Esophagus muscularis mucosa (tissue), 4 donors: ENCODE data around the gene SRSF9. TPM values are rescaled to one million over a fixed set of nuclear protein-coding genes. Genes with fewer than 3 reads are reported as not detected.

Source experiments
- DNase-seq: peaks from one replicate; pipeline ENCODE4 v3.0.0-alpha.2; 2017; ENCODE audit errors: extremely low spot score
- H3K27ac ChIP-seq, 4 donors: fragments of 200-600 bp; sonication (generic); replicated peaks in 1 of 4; 1 replicate in 3 of 4; 2 replicates in 1 of 4; pipeline ENCODE4 v1.5.1; 2016 to 2019; ENCODE audit warnings: mild to moderate bottlenecking in 1 of 4
- H3K27me3 ChIP-seq, 4 donors: fragments of 200-600 bp; sonication (generic); one replicate each; pipeline versions ENCODE4 v1.5.1 to v1.6.0; 2016 to 2019
- H3K36me3 ChIP-seq, 4 donors: fragments of 200-600 bp; sonication (generic); one replicate each; pipeline ENCODE4 v1.5.1; 2016 to 2019
- H3K4me1 ChIP-seq, 4 donors: fragments of 200-600 bp; sonication (generic); one replicate each; pipeline ENCODE4 v1.5.1; 2016 to 2019
- H3K4me3 ChIP-seq, 4 donors: fragments of 200-600 bp; sonication (generic); 1 replicate in 2 of 4; 2 replicates in 2 of 4; pipeline ENCODE4 v1.5.1; 2016 to 2019; ENCODE audit warnings: mild to moderate bottlenecking in 4 of 4, moderate library complexity in 1 of 4
- H3K9me3 ChIP-seq, 4 donors: fragments of 200-600 bp; sonication (generic); 1 replicate in 3 of 4; 2 replicates in 1 of 4; pipeline ENCODE4 v1.5.1; 2016 to 2019
- CTCF ChIP-seq, 3 experiments: fragments of 200-600 bp in 2 of 3; fragments of 450-650 bp in 1 of 3; sonication (generic) in 2 of 3; IDR thresholded peaks; one replicate each; pipeline ENCODE4 v1.5.1; 2017 to 2019; ENCODE audit warnings: antibody characterized with exemption in 3 of 3, mild to moderate bottlenecking in 2 of 3, moderate library complexity in 1 of 3
- EP300 ChIP-seq: sonication (generic); formaldehyde crosslinking; IDR thresholded peaks from one replicate; pipeline ENCODE4 v1.6.1; 2017; ENCODE audit warnings: antibody characterized with exemption
- POLR2A ChIP-seq: fragments of 450-650 bp; IDR thresholded peaks from one replicate; pipeline ENCODE4 v1.6.1; 2017; ENCODE audit warnings: antibody characterized with exemption, moderate library complexity, mild to moderate bottlenecking, low read depth
- POLR2AphosphoS5 ChIP-seq, 2 donors: sonication (generic); formaldehyde crosslinking; IDR thresholded peaks; one replicate each; pipeline ENCODE4 v1.6.1; 2017; ENCODE audit warnings: antibody characterized with exemption in 2 of 2
- WGBS: methylation state at CpG from one replicate; pipeline ENCODE4 v1.1.5; 2018; 5-methylcytosine and 5-hydroxymethylcytosine counted together
- intact Hi-C: fragments of 100-400 bp; cut with DNase I; formaldehyde crosslinking; loops from one replicate; pipeline ENCODE4 v1.15.1; 2023
- total RNA-seq, 4 donors: library from RNA; depleted of rRNA; stranded (reverse); fragments of >200 nt; gene quantifications; one replicate each; pipeline versions ENCODE4 v1.1.0 to v1.2.1, GENCODE V29; 2016

SRSF9 gene
- total RNA-seq, 4 donors from 2014 or later, result 52.7 to 60.2 (median 54.7) TPM

- no peak overlapping the region for H3K4me3 ChIP-seq
- no peak for DNase-seq
- H3K27me3 ChIP-seq, result no peaks in the 10 kb centered on the region
- H3K27ac ChIP-seq, result no peak overlapping the region
- intact Hi-C loops, result no loop called here
- H3K36me3 ChIP-seq, result peaks cover 0 to 13% (median 4%) of the 10 kb centered on the region in 4 donors
- WGBS, result 100% methylated on average over 1 of the region's 1 CpG
- no peaks in the 10 kb centered on the region for H3K9me3 ChIP-seq
- H3K4me1 ChIP-seq, result peaks cover 0 to 7% (median 0%) of the 10 kb centered on the region in 4 donors
- TF ChIP-seq CTCF (IDR thresholded peaks at IDR 0.05) (no peak), EP300 (no peak), POLR2AphosphoS5 (IDR thresholded peaks at IDR 0.05) (no peak), POLR2A (no peak)
Measured at GRCh38 chr12:120483621-120484020, 14.1 kb upstream of the SRSF9 start.

GRCh38 chr12:120481022-120481767, 11.6 kb upstream of the SRSF9 start:
- no peak overlapping the region for H3K4me3 ChIP-seq
- H3K9me3 ChIP-seq, result no peaks in the 10 kb centered on the region
- no peaks in the 10 kb centered on the region for H3K4me1 ChIP-seq
- DNase-seq, result no peak
- 97% methylated on average over 9 of the region's 9 CpGs for WGBS
- no peaks in the 10 kb centered on the region for H3K27me3 ChIP-seq
- no peak overlapping the region for H3K27ac ChIP-seq
- peaks cover 0 to 13% (median 4%) of the 10 kb centered on the region in 4 donors for H3K36me3 ChIP-seq
- intact Hi-C loops, result no loop called here
- TF ChIP-seq CTCF (IDR thresholded peaks at IDR 0.05), result no peak
- no peak for TF ChIP-seq EP300
- no peak for TF ChIP-seq POLR2AphosphoS5 (IDR thresholded peaks at IDR 0.05)
- no peak for TF ChIP-seq POLR2A

GRCh38 chr12:120480211-120480610, 10.7 kb upstream of the SRSF9 start:
- no peaks in the 10 kb centered on the region for H3K27me3 ChIP-seq
- no peak for DNase-seq
- no peak overlapping the region for H3K27ac ChIP-seq
- WGBS, result 79% methylated on average over 1 of the region's 1 CpG
- intact Hi-C loops, result no loop called here
- peaks cover 0 to 13% (median 4%) of the 10 kb centered on the region in 4 donors for H3K36me3 ChIP-seq
- no peak for TF ChIP-seq POLR2AphosphoS5 (IDR thresholded peaks at IDR 0.05)
- TF ChIP-seq CTCF (IDR thresholded peaks at IDR 0.05), result no peak
- no peak for TF ChIP-seq POLR2A
- no peaks in the 10 kb centered on the region for H3K9me3 ChIP-seq
- no peaks in the 10 kb centered on the region for H3K4me1 ChIP-seq
- no peak overlapping the region for H3K4me3 ChIP-seq

- 95% methylated on average over 1 of the region's 1 CpG for WGBS
- no peaks in the 10 kb centered on the region for H3K4me1 ChIP-seq
- peaks cover 0 to 13% (median 4%) of the 10 kb centered on the region in 4 donors for H3K36me3 ChIP-seq
- H3K27ac ChIP-seq, result no peak overlapping the region
- H3K4me3 ChIP-seq, result no peak overlapping the region
- intact Hi-C loops, result no loop called here
- no peaks in the 10 kb centered on the region for H3K9me3 ChIP-seq
- no peak for DNase-seq
- no peaks in the 10 kb centered on the region for H3K27me3 ChIP-seq
- TF ChIP-seq EP300 (no peak), POLR2AphosphoS5 (IDR thresholded peaks at IDR 0.05) (no peak), POLR2A (no peak), CTCF (IDR thresholded peaks at IDR 0.05) (no peak)
Measured at GRCh38 chr12:120479458-120479857, 9.9 kb upstream of the SRSF9 start.

- TF ChIP-seq POLR2AphosphoS5 (IDR thresholded peaks at IDR 0.05) (no peak), CTCF (IDR thresholded peaks at IDR 0.05) (no peak), POLR2A (no peak), EP300 (no peak)
- Histone ChIP-seq H3K4me1 (peaks cover 1 to 10% (median 7%) of the 10 kb centered on the region in 4 donors), H3K9me3 (no peaks in the 10 kb centered on the region), H3K27ac (no peak overlapping the region), H3K27me3 (no peaks in the 10 kb centered on the region), H3K36me3 (peaks cover 0 to 3% (median 0%) of the 10 kb centered on the region in 4 donors), H3K4me3 (no peak overlapping the region)
- intact Hi-C loops, result no loop called here
- WGBS, result 100% methylated on average over 1 of the region's 1 CpG
- no peak for DNase-seq
Measured at GRCh38 chr12:120475643-120476042, 6.1 kb upstream of the SRSF9 start.
